GM12878 (cell line): ENCODE results near the gene POU6F2.

Experiments
- ASH2L ChIP-seq: fragments of 300-600, 200-600 bp; sonication (generic); IDR thresholded peaks from 2 replicates; pipeline ENCODE4 v1.6.1; 2017; ENCODE audit warnings: low read depth, mild to moderate bottlenecking, borderline replicate concordance
- CBX3 ChIP-seq: fragments of 200-600 bp; sonication (generic); IDR thresholded peaks from 2 replicates; pipeline ENCODE4 v1.6.1; 2016; ENCODE audit warnings: low read depth, borderline replicate concordance
- GATAD2B ChIP-seq: fragments of 450-650 bp; conservative IDR thresholded peaks from 2 replicates; pipeline ENCODE4 v1.6.1; 2017; ENCODE audit warnings: low read depth, mild to moderate bottlenecking, moderate library complexity
- IRF4 ChIP-seq: IDR thresholded peaks from 2 replicates; pipeline ENCODE4 v1.6.1; 2011; ENCODE audit warnings: low read depth, low read length
- POLR2A ChIP-seq: IDR thresholded peaks from 2 replicates; pipeline ENCODE4 v1.6.1; 2011; ENCODE audit warnings: low read depth, mild to moderate bottlenecking, low read length
- RCOR1 ChIP-seq: conservative IDR thresholded peaks from 2 replicates; pipeline ENCODE4 v1.6.1; 2012; ENCODE audit warnings: low read depth, low read length, improper control_type of control experiment
- SRF ChIP-seq, 2 experiments: IDR thresholded peaks; 2 replicates each; pipeline ENCODE4 v1.6.1; 2011; ENCODE audit warnings: low read depth in 2 of 2, low read length in 2 of 2, mild to moderate bottlenecking in 1 of 2, moderate library complexity in 1 of 2
- ZZZ3 ChIP-seq: IDR thresholded peaks from 2 replicates; pipeline ENCODE4 v1.6.1; 2011; ENCODE audit warnings: low read depth; ENCODE audit not compliant: control insufficient read depth, insufficient read length
- TF ChIP-seq, protein P1 (sequence below): IDR thresholded peaks from 2 replicates; pipeline ENCODE4 v1.6.1; 2011; ENCODE audit warnings: low read depth, low read length, improper control_type of control experiment, borderline replicate concordance
- TF ChIP-seq, protein P2 (sequence below), 3 experiments: IDR thresholded peaks in 2 of 3; conservative IDR thresholded peaks in 1 of 3; 2 replicates each; pipeline ENCODE4 v1.5.1; 2011; ENCODE audit warnings: low read depth in 3 of 3, low read length in 3 of 3, mild to moderate bottlenecking in 3 of 3, control low read depth in 2 of 3, moderate library complexity in 2 of 3, inconsistent platforms in 1 of 3, mixed read lengths in 1 of 3; ENCODE audit not compliant: control insufficient read depth in 2 of 3, insufficient read depth in 1 of 3; ENCODE audit errors: extremely low read depth in 1 of 3
- TF ChIP-seq, protein P3 (sequence below): fragments of 450-650 bp; IDR thresholded peaks from 2 replicates; pipeline ENCODE4 v1.6.1; 2017; ENCODE audit warnings: mild to moderate bottlenecking, moderate library complexity

DNA sequence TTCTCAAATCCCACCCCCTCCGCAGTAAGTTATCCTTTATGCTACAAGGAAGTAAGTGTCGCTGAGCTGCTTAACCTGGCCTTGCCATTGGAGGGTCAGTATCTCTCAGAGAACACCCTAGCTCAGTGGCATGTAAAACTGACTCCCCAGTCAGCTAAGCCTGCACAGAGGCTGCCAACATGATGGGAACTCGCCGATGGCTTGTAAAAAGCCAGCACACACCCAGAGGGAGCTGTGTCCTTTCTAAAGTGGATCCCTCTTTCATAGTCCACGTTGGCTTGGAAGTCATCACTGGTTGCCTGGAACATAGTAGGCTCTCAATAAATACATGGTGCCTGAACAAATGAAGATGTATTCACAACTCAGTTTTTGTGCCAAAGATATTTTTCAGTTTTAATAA is 339.4 kb downstream of the POU6F2 start:
- TF ChIP-seq, protein P1, sequence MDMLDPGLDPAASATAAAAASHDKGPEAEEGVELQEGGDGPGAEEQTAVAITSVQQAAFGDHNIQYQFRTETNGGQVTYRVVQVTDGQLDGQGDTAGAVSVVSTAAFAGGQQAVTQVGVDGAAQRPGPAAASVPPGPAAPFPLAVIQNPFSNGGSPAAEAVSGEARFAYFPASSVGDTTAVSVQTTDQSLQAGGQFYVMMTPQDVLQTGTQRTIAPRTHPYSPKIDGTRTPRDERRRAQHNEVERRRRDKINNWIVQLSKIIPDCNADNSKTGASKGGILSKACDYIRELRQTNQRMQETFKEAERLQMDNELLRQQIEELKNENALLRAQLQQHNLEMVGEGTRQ: no peak
- TF ChIP-seq, protein P2, sequence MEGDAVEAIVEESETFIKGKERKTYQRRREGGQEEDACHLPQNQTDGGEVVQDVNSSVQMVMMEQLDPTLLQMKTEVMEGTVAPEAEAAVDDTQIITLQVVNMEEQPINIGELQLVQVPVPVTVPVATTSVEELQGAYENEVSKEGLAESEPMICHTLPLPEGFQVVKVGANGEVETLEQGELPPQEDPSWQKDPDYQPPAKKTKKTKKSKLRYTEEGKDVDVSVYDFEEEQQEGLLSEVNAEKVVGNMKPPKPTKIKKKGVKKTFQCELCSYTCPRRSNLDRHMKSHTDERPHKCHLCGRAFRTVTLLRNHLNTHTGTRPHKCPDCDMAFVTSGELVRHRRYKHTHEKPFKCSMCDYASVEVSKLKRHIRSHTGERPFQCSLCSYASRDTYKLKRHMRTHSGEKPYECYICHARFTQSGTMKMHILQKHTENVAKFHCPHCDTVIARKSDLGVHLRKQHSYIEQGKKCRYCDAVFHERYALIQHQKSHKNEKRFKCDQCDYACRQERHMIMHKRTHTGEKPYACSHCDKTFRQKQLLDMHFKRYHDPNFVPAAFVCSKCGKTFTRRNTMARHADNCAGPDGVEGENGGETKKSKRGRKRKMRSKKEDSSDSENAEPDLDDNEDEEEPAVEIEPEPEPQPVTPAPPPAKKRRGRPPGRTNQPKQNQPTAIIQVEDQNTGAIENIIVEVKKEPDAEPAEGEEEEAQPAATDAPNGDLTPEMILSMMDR (IDR thresholded peaks at IDR 0.05 in 2 of 3, conservative IDR thresholded peaks at IDR 0.05 in 1 of 3; ENCODE audit: control insufficient read depth in 2 of 3, extremely low read depth in 1 of 3, insufficient read depth in 1 of 3, low read depth in 3 of 3, low read length in 3 of 3): no peak; a peak in 1 of 6 replicates
- TF ChIP-seq, protein P3, sequence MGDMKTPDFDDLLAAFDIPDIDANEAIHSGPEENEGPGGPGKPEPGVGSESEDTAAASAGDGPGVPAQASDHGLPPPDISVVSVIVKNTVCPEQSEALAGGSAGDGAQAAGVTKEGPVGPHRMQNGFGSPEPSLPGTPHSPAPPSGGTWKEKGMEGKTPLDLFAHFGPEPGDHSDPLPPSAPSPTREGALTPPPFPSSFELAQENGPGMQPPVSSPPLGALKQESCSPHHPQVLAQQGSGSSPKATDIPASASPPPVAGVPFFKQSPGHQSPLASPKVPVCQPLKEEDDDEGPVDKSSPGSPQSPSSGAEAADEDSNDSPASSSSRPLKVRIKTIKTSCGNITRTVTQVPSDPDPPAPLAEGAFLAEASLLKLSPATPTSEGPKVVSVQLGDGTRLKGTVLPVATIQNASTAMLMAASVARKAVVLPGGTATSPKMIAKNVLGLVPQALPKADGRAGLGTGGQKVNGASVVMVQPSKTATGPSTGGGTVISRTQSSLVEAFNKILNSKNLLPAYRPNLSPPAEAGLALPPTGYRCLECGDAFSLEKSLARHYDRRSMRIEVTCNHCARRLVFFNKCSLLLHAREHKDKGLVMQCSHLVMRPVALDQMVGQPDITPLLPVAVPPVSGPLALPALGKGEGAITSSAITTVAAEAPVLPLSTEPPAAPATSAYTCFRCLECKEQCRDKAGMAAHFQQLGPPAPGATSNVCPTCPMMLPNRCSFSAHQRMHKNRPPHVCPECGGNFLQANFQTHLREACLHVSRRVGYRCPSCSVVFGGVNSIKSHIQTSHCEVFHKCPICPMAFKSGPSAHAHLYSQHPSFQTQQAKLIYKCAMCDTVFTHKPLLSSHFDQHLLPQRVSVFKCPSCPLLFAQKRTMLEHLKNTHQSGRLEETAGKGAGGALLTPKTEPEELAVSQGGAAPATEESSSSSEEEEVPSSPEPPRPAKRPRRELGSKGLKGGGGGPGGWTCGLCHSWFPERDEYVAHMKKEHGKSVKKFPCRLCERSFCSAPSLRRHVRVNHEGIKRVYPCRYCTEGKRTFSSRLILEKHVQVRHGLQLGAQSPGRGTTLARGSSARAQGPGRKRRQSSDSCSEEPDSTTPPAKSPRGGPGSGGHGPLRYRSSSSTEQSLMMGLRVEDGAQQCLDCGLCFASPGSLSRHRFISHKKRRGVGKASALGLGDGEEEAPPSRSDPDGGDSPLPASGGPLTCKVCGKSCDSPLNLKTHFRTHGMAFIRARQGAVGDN: no peak
- TF ChIP-seq IRF4: no peak
- TF ChIP-seq ASH2L: no peak
- TF ChIP-seq GATAD2B: no peak
- no peak for TF ChIP-seq POLR2A
- TF ChIP-seq SRF (IDR thresholded peaks at IDR 0.05; ENCODE audit: low read depth in 2 of 2, low read length in 2 of 2): no peak
- no peak for TF ChIP-seq ZZZ3
- no peak for TF ChIP-seq CBX3
- TF ChIP-seq RCOR1: no peak
